Effector CD4-positive, alpha-beta T cell (primary cell): ENCODE measurements around the gene ST7.
A peak's percentile ranks its signal among the peaks of the same experiment; 100 is the strongest.
"Not testable (repeated sequence)": the region's sequence is repeated elsewhere in the genome, so short reads cannot be mapped to it uniquely, and the experiment has no call there.

Experiments used
- DNase-seq: peaks from one replicate; pipeline ENCODE4 v3.0.0-alpha.2; 2020
- total RNA-seq: gene quantifications from one replicate; lab custom pipeline; 2026; lab: John Stamatoyannopoulos, UW

The ST7 gene
- 5.1 reads per million, percentile 20 among the genes with 10 or more reads in this experiment for total RNA-seq

- peak; percentile 53 for DNase-seq
Measured at GRCh38 chr7:116953372-116953905, at the start of gene ST7. Gene ST7, plus strand, starts transcription at chr7:116953501. Its CDS starts 40 bp downstream, at chr7:116953541.

GRCh38 chr7:116906391-116906790 lies 46.9 kb upstream of the ST7 start:
- DNase-seq: no peak

GRCh38 chr7:116910383-116910782 lies 42.9 kb upstream of the ST7 start:
- no peak for DNase-seq

GRCh38 chr7:116911801-116912200 lies 41.5 kb upstream of the ST7 start:
- DNase-seq: no peak

GRCh38 chr7:116912269-116912909 lies 40.9 kb upstream of the ST7 start:
- no peak for DNase-seq

- DNase-seq: no peak
Measured at GRCh38 chr7:116918704-116919103, 34.6 kb upstream of the ST7 start.

GRCh38 chr7:116920359-116920758 lies 32.9 kb upstream of the ST7 start:
- no peak for DNase-seq

- no peak for DNase-seq
Measured at GRCh38 chr7:116922545-116922944, 30.8 kb upstream of the ST7 start.

GRCh38 chr7:116924741-116925140 lies 28.6 kb upstream of the ST7 start:
- no peak for DNase-seq

GRCh38 chr7:116929021-116929420 lies 24.3 kb upstream of the ST7 start:
- no peak for DNase-seq

GRCh38 chr7:116929914-116930913 lies 23.1 kb upstream of the ST7 start:
- DNase-seq: peak; percentile 70

GRCh38 chr7:116932566-116932965 lies 20.7 kb upstream of the ST7 start:
- DNase-seq: no peak

- no peak for DNase-seq
Measured at GRCh38 chr7:116933465-116933864, 19.8 kb upstream of the ST7 start.

GRCh38 chr7:116934580-116934979 lies 18.7 kb upstream of the ST7 start:
- DNase-seq: no peak

- not testable (repeated sequence) for DNase-seq
Measured at GRCh38 chr7:116936844-116937243, 16.5 kb upstream of the ST7 start.

- no peak for DNase-seq
Measured at GRCh38 chr7:116938678-116939077, 14.6 kb upstream of the ST7 start.

- DNase-seq: no peak
Measured at GRCh38 chr7:116940689-116941370, 12.5 kb upstream of the ST7 start.

GRCh38 chr7:116942504-116942903 lies 10.8 kb upstream of the ST7 start:
- DNase-seq: no peak

- DNase-seq: no peak
Measured at GRCh38 chr7:116948934-116949333, 4.4 kb upstream of the ST7 start.

GRCh38 chr7:116949941-116950801 lies 3.1 kb upstream of the ST7 start:
- DNase-seq: no peak

- no peak for DNase-seq
Measured at GRCh38 chr7:116950889-116951351, 2.4 kb upstream of the ST7 start.
